ENCODE data around the gene BRAF.
"Not testable (repeated sequence)": the region's sequence is repeated elsewhere in the genome, so short reads cannot be mapped to it uniquely, and the experiment has no call there.

The BRAF gene

DNA sequence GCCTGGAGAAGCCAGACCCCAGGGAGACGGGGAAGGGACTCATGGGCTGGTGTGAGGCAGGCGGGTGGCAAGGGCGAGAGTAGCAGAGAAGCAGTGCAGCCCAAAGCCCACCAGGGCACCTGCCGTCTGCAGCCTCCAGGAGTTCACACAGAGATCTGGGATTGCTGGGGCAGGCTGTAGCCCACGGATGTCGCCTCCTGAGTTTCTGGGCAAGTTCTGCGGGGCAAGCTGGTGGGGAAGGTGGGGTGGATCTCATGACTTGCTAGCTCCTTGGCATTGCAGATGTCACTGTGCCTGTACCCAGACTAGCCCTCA is 246.0 kb downstream of the BRAF start:
- DNase-seq (ENCODE audit: low read depth), result no peak

DNA sequence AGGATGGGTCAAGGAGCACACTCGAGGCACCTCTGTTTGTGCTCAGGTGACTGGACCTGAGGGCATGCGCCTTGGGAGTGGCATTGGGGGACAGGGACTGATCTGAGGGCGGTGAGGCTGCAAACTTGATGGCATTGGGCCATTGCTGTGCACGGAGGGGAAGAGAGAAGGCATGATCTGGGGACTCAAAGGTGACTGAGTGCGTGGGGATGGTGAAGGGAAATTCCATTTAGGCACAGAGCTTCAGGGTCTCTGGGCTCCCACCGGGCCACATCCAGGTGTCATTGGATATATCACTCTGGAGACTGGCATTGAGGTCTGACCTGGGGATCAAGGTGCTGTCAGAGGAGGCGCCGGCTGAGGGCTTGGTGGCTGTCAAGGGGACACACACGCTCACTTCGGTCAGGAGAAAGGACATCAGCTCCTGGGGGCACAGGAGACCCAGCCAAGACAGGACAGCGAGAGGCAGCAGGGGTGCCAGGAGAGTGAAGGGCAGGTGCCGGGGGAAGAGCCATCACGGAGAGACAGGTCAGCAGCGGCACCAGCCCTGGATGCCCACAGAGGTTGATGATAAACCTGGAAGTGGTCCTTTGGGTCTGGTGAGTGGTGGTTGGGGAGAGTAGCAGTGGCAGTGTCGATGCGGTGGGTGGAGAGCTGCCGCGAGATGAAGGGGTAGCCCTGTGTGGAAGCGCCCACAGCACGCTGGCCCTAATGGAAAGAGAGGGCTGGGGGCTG is 246.5 kb downstream of the BRAF start:
- no peak for DNase-seq (ENCODE audit: low read depth)

DNA sequence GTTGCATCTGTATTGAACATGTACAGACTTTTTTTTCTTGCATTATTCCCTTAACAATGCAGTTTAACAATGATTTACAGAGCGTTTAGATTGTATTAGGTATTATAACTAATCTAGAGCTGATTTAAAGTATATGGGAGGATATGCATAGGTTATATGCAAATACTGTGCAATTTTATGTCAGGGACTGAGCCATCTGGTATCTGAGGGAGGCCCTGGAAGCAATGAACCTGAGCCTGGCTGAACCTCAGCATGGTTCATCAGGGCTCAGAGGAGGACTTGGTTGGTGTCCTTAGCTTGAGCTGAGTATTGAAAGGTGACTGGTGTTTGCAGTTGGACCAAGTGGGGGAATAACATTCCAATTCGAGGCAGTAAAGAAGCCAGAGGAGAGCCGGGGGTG is 247.2 kb downstream of the BRAF start:
- DNase-seq (ENCODE audit: low read depth), result no peak

DNA sequence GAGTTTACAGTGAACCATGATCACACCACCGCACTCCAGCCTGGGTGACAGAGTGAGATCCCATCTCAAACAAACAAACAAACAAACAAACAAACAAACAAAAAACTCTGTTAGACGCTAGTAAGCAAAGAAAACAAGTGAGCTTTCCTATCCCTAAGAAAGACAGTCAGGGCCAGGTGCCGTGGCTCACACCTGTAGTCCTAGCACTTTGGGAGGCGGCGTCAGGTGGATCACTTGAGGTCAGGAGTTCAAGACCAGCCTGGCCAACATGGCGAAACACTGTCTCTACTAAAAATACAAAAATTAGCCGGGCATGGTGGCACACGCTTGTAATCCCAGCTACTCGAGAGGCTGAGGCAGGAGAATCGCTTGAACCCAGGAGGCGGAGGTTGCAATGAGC is 247.8 kb downstream of the BRAF start:
- DNase-seq (ENCODE audit: low read depth), result not testable (repeated sequence)

DNA sequence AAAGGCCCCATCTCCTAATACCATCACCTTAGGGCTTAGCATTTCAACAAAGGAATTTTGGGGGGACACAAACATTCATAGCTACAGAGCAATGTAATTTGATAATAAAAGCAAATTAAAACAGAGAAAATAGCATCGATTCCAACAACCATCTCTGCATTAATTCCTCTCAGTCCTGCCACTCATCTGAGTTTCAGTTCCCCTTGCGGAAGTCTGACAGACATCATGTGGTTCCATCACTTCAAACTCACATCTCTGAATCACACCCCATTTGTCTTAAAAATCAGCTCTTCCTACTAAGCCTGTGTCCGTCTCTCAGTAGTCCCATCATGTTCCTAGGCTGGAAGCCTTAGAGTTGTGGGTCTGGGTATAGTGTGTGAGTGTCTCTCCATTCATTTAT is 248.4 kb downstream of the BRAF start:
- no peak for DNase-seq (ENCODE audit: low read depth)

DNA sequence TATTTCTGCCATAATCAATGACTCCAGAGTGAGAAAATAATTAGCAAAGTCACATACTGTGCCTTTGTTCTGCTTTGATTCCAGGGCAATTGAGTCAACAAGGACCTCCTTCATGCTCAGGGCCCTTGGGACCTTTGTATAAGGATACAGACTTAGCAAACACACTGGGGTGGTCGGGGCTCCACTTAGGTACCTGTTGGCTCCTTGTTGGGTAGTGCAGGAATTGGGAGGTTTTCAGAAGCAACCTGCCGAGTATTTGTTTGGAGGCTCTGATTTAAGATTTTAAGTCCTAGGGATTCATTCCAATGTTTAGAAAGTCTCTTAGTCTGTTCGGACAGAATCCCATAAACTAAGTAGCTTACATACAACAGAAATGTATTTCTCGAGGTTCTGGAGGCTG is 249.0 kb downstream of the BRAF start:
- DNase-seq (ENCODE audit: low read depth), result no peak

DNA sequence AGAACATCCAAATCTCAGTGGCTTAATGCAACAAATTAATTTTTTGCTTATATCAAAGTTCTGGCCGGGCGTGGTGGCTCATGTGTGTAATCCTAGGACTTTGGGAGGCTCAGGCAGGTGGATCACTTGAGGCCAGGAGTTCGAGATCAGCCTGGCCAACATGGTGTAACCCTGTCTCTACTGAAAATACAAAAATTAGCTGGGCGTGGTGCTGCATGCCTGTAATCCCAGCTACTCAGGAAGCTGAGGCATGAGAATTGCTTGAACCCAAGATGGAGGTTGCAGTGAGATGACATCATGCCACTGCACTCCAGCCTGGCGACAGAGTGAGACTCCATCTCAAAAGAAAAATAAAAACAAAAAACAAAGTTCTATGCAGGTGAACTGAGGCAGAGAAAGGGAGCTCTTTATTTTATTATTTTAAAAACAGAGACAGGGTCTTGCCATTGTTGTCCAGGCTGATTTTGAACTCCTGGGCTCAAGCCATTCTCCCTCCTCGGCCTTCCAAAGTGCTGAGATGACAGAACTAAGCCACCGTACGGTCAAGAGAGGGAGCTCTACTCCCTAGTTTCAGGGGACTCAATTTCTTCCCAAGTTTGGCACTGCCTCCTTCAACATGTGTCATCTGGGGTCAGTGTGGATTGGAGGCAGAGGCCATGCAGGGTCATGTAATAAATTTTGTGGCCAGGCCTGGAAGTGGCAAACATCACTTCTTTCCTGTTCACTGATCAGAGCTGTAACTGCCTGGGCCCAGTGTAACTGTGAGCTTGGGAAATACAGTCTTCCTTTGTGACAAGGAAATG is 249.6 kb downstream of the BRAF start:
- no peak for DNase-seq (ENCODE audit: low read depth)

DNA sequence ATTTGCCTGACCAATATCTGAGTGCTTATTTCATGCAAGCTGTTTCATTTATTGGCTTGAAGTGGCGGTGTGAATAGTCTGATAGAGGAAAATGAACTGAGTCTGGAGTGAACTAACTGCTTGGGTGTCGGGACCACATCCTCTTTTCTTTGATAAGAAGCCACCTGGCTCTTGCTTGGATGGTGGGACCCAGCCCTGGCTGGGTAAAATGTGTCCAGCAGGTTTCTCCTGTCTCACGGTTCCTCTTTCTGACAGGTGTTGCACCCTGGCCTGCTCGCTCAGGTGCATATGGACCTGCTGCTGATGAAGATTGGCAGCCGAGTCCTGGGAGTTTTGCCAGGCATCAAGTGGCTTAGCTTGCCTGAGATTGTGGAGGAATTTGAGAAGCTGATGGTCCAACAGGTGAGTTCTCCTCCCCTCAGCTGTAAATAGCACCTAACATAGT is 250.4 kb downstream of the BRAF start:
- DNase-seq (ENCODE audit: low read depth), result no peak

DNA sequence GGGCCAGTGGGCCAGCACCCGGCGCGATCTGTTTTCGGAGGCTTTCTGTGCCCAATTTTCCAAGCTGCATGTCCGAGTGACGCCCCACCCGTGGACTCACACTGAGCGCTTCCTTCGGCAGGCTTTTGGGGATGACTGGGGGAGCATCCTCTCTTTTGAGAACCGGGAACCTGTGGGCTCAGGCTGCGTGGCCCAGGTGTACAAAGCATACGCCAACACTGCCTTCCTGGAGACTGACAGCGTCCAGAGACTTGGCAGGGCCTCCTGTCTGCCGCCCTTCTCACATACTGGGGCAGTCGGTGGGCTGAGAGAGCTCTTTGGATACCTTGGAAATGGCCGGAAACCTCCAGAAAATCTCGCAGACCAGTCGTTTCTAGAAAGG is 251.0 kb downstream of the BRAF start:
- DNase-seq (ENCODE audit: low read depth), result no peak

DNA sequence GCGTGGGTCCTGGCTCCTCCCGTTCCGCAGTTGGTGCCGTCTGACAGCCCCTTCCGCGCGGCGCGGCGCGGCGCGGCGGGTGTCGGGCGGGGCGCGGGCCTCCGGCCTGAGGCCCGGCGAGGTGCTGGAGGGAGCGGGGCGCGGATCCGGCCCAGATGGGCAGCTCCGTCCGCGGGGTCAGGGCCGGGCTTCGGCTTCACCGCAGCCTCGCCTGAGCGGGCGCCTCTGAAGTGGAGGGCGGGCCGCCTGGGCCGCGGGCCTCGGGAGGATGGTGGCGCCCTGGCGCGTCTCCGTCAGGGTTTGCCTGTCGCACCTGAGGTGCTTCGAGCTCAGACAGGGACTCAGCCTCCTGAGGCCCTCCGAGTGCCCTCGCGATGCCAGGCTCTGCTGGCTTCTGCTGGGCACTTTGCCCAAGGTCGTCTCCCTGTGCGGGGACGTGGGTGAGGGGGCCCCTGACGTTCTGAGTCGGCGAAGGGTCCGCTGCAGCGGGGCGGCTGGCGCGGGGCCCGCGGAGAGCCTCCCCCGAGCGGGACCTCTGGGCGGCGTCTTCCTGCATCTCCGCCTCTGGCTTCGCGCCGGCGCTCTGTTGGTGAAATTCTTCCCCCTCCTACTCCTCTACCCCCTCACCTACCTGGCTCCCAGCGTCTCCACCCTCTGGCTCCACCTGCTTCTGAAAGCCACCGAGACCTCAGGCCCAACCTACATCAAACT is 251.5 kb downstream of the BRAF start:
- DNase-seq (ENCODE audit: low read depth), result peak; percentile 40

DNA sequence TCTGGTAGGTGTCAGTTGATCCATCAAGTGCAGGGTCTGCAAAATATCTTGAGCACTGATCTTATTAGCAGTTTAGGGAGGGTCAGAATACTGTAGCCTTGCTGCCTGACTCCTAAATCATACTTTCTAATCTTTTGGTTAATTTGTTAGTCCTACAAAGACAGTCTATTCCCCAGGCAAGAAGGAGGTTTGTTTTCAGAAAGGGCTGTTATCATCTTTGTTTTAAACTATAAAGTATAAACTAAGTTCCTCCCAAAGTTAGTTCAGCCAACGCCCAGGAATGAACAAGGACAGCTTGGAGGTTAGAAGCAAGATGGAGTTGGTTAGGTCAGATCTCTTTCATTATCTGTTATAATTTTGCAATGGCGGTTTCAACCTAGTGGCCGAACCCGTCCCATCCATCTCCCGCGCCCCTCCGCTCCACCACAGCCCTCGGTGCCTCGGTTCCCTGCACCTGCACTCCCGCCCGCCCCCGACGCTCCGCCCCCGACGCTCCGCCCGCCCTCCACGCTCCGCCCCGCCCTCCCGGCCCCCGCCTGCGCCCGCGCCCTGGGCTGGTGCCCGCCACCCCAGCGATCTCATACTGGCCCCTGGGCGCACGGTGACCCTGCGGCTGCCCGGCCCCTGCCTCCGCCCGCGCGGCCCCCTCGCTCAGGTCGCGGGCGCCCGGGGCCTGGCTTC is 252.2 kb downstream of the BRAF start, which contains the start of gene ADCK2:
ADCK2 (plus strand) TSS at position 564 of the 681 bp plus-strand sequence. CDS start 386 bp downstream, outside the sequence.
- DNase-seq (ENCODE audit: low read depth), result peak; percentile 43

DNA sequence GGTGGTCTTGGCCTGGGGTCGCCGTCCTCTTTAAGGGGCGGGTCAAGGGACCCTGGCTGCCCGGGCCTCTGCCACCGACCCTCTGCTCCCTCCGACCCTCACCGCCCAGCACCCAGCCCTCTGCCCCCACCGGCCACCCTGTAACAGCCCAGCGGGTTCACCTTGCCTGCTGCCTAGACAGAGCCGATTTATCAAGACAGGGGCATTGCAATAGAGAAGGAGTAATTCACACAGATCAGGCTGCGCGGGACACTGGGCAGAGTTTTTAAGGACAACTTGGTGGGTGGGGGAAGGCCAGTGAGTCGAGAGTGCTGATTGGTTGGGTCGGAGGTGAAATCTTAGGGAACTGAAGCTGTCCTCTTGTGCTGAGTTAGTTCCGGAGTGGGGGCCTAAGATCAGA is 252.8 kb downstream of the BRAF start:
- no peak for DNase-seq (ENCODE audit: low read depth)

DNA sequence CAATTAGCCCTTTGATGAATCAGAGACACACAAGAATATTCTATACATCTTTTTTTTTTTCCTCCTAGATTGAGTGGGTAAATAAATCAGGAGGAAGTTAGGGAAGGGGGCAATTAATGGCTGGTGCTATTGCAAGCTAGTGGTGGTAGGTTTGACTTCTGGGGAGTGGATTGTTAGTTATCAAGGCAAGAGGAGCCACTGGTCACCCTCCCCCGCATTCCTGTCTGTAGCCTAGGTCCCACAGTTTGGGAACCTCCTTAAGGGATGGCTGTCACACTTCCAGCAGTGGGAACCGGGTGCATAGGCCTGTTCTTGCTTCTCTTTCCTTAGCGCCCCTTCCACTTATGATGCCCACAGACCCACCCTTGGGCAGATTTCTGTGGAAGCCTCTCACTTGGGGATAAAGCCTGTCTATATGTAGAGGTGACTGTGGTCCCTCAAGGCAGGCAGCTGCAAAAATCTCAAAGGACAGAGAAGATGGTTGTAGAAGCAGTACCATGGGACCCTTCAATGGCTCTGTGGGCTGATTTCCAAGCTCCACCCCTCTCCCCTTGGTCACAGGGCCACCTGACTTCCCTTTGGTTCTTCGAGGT is 254.3 kb downstream of the BRAF start:
- no peak for DNase-seq (ENCODE audit: low read depth)

DNA sequence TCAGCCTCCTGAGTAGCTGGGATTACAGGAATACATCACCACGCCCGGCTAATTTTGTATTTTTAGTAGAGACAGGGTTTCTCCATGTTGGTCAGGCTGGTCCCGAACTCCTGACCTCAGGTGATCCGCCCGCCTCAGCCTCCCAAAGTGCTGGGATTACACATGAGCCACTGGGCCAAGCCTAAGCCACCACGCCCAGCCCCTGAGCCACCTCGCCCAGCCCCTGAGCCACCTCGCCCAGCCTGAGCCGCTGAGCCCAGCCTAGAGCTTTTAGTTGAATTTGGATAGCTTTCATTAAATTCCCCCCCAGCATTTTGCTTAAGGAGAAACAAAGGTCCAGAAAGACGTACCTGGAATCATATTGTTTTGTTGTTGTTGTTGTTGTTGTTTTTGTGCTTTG is 254.9 kb downstream of the BRAF start:
- DNase-seq (ENCODE audit: low read depth), result not testable (repeated sequence)

DNA sequence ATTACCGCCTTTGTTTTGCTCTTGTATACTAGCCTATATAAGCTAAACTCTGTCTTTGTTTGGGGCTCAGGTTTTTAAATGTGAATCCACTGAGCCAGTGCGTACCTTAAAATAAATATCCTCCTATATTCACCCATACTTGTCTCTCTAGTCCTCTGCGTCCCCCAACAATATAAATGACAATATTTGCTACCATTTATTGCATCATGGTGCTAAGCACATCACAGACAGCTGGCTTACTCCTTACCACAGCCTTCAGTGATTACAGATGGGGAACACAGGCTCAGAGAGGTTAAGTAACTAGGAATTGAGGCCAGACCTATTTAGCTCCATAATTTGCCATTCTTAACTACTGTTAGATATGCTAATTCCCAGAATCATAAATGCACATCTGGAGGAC is 255.4 kb downstream of the BRAF start:
- DNase-seq (ENCODE audit: low read depth), result no peak

All from activated T-helper 9 cell treated with anti-CD3 and anti-CD28 coated beads, Interleukin-2, amount 50 U/mL, for 16 hours (primary cell).